Suprapubic skin (tissue), 4 donors: ENCODE data around the gene PTPRF. TPM values are rescaled to one million over a fixed set of nuclear protein-coding genes. Genes with fewer than 3 reads are reported as not detected.

Experiments
- DNase-seq, 2 donors: peaks; one replicate each; pipeline ENCODE4 v3.0.0-alpha.2; 2019; ENCODE audit warnings: low spot score in 2 of 2
- H3K27ac ChIP-seq: fragments of 200-600 bp; sonication (generic); one replicate; pipeline ENCODE4 v1.5.1; 2019
- H3K27me3 ChIP-seq: fragments of 200-600 bp; sonication (generic); one replicate; pipeline ENCODE4 v1.5.1; 2019
- H3K36me3 ChIP-seq: fragments of 200-600 bp; sonication (generic); one replicate; pipeline ENCODE4 v1.5.1; 2019
- H3K4me1 ChIP-seq: fragments of 200-600 bp; sonication (generic); one replicate; pipeline ENCODE4 v1.5.1; 2019
- H3K4me3 ChIP-seq: fragments of 200-600 bp; sonication (generic); one replicate; pipeline ENCODE4 v1.5.1; 2019; ENCODE audit warnings: mild to moderate bottlenecking
- H3K9me3 ChIP-seq: fragments of 200-600 bp; sonication (generic); one replicate; pipeline ENCODE4 v1.5.1; 2019
- CTCF ChIP-seq, 2 donors: fragments of 200-600 bp in 1 of 2; fragments of 450-650 bp in 1 of 2; sonication (generic) in 1 of 2; IDR thresholded peaks; one replicate each; pipeline ENCODE4 v1.5.1; 2016 to 2019; ENCODE audit warnings: antibody characterized with exemption in 2 of 2, mild to moderate bottlenecking in 1 of 2, moderate library complexity in 1 of 2
- EP300 ChIP-seq: sonication (generic); formaldehyde crosslinking; IDR thresholded peaks from one replicate; pipeline ENCODE4 v1.6.1; 2017; ENCODE audit warnings: antibody characterized with exemption
- POLR2A ChIP-seq, 2 donors: fragments of 450-650 bp; IDR thresholded peaks; one replicate each; pipeline ENCODE4 v1.6.1; 2017; ENCODE audit warnings: antibody characterized with exemption in 2 of 2, mild to moderate bottlenecking in 2 of 2, moderate library complexity in 2 of 2
- POLR2AphosphoS5 ChIP-seq, 3 donors: sonication (generic); formaldehyde crosslinking; IDR thresholded peaks; one replicate each; pipeline ENCODE4 v1.6.1; 2017; ENCODE audit warnings: antibody characterized with exemption in 3 of 3
- WGBS: methylation state at CpG from one replicate; pipeline ENCODE4 v1.1.5; 2018; 5-methylcytosine and 5-hydroxymethylcytosine counted together
- total RNA-seq, 4 donors: library from RNA; depleted of rRNA; stranded (reverse); fragments of >200 nt; gene quantifications; one replicate each; pipeline ENCODE4 v1.1.0, GENCODE V29; 2016

The PTPRF gene
- total RNA-seq, 4 donors from 2014 or later: 209 to 373 (median 289) TPM

DNA sequence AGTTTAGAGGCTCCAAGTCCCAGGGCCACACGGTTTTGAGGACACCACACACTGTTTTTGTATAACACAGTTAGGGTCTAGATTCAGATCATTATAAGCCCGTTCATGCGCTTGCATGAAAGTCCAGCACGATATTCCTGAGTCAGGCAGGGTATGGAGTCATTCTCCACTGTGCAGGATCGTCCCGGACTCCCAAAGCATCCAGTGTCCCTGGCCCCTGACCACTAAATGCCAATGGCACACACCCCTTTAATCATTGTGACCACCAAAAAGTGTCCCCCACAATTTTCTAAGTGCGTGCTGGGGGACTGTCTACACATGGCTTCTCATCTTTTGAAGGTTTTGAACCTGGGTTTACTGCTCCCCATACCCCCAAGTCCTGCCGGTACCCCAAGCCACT, 27.1 kb upstream of the PTPRF start:
- DNase-seq: no peak
- H3K27ac ChIP-seq: no peak overlapping the region
- H3K4me3 ChIP-seq: no peak overlapping the region
- H3K9me3 ChIP-seq: no peaks in the 10 kb centered on the region
- H3K4me1 ChIP-seq: peaks cover 1% of the 10 kb centered on the region
- 96% methylated on average over 8 of the region's 8 CpGs for WGBS
- H3K36me3 ChIP-seq: no peaks in the 10 kb centered on the region
- TF ChIP-seq POLR2A (IDR thresholded peaks at IDR 0.05): no peak
- TF ChIP-seq CTCF (IDR thresholded peaks at IDR 0.05): no peak
- no peak for TF ChIP-seq POLR2AphosphoS5 (IDR thresholded peaks at IDR 0.05)
- no peak for TF ChIP-seq EP300
- H3K27me3 ChIP-seq: no peaks in the 10 kb centered on the region

GRCh38 chr1:43505077-43505780, 25.5 kb upstream of the PTPRF start:
- H3K9me3 ChIP-seq: no peaks in the 10 kb centered on the region
- no peaks in the 10 kb centered on the region for H3K27me3 ChIP-seq
- no peak overlapping the region for H3K4me3 ChIP-seq
- no peak for TF ChIP-seq EP300
- TF ChIP-seq POLR2AphosphoS5 (IDR thresholded peaks at IDR 0.05): no peak
- TF ChIP-seq CTCF (IDR thresholded peaks at IDR 0.05): no peak
- no peak for TF ChIP-seq POLR2A (IDR thresholded peaks at IDR 0.05)
- H3K27ac ChIP-seq: no peak overlapping the region
- H3K4me1 ChIP-seq: peaks cover 9% of the 10 kb centered on the region
- H3K36me3 ChIP-seq: no peaks in the 10 kb centered on the region
- WGBS: 94% methylated on average over 10 of the region's 10 CpGs
- DNase-seq: no peak

GRCh38 chr1:43506233-43506632, 24.4 kb upstream of the PTPRF start:
- DNase-seq: no peak

DNA sequence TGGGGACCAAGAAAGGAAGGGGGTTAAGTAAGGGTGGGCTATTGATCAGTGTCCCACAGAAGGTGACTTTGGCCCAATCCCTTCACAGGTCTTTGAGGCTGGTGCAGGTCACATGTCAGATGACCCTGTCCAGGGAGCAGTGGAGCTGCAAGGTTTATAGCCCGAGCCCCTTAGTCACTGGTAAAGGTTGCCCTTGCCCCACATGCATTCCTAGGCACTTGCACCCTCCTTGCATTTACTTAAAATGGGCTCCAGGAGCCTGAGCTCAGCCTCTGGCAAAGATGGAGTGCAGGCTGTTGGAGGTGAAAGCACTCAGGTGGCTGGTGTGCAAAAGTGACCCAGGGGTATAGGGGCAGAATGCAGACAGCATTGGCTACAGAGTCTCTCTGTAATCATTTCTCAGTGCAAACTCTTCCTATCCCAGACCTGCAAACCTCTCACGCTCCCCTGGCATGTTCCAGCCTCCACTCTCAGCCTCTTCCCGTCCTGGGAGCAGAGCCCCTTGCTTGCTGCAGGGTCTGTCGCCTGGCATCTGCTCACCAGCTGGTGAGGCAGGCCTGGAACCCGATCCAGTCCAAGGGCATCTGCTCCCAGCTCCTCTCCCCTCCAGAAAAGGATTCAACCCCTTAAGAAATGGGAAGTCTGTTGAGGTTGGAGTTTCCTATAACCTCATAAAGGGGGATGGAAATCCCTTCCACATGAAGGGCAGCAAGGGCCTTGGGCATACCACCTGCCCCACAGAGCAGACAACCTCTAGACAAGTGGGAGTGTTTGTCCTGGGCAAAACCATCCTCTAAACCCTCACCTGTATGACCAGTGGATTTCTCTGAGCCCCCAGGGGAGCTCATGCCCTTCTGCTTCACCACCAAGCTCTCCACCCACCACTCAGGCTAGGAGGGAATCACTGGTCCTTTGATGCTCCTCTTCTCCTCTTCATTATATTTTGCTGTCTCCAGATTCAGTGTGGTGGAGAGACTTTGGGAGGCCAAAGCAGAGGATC, 23.1 kb upstream of the PTPRF start:
- H3K4me1 ChIP-seq: peaks cover 9% of the 10 kb centered on the region
- no peaks in the 10 kb centered on the region for H3K27me3 ChIP-seq
- 81% methylated on average over 5 of the region's 5 CpGs for WGBS
- no peak overlapping the region for H3K4me3 ChIP-seq
- no peak overlapping the region for H3K27ac ChIP-seq
- H3K36me3 ChIP-seq: no peaks in the 10 kb centered on the region
- DNase-seq: peak in 1 of 2 donors; percentile 50
- H3K9me3 ChIP-seq: no peaks in the 10 kb centered on the region
- TF ChIP-seq POLR2AphosphoS5 (IDR thresholded peaks at IDR 0.05): no peak
- TF ChIP-seq CTCF (IDR thresholded peaks at IDR 0.05): no peak
- no peak for TF ChIP-seq POLR2A (IDR thresholded peaks at IDR 0.05)

More at GRCh38 chr1:43506233-43506632, 24.4 kb upstream of the PTPRF start:
- no peak overlapping the region for H3K4me3 ChIP-seq
- no peaks in the 10 kb centered on the region for H3K27me3 ChIP-seq
- TF ChIP-seq POLR2AphosphoS5 (IDR thresholded peaks at IDR 0.05) (no peak), EP300 (no peak), CTCF (IDR thresholded peaks at IDR 0.05) (no peak), POLR2A (IDR thresholded peaks at IDR 0.05) (no peak)
- H3K36me3 ChIP-seq: no peaks in the 10 kb centered on the region
- H3K9me3 ChIP-seq: no peaks in the 10 kb centered on the region
- peaks cover 9% of the 10 kb centered on the region for H3K4me1 ChIP-seq
- WGBS: 64% methylated on average over 6 of the region's 6 CpGs
- no peak overlapping the region for H3K27ac ChIP-seq
